Endothelial cell of umbilical vein (primary cell): ENCODE data around the gene EXOC3L1. TPM values are rescaled to one million over a fixed set of nuclear protein-coding genes. Genes with fewer than 3 reads are reported as not detected.

Experiments used
- BruUV-seq: library from RNA; stranded (reverse); fragments of 400-500 nt; replicated peaks from 2 replicates; lab custom pipeline; 2021; lab: Mats Ljungman, UMichigan
- CTCF ChIA-PET: fragments of 300-600, 350-600 bp; sonication (Branson Sonifier 250); formaldehyde crosslinking; loops from one replicate; lab custom pipeline; 2021; ENCODE audit warnings: antibody characterized with exemption, inconsistent platforms; lab: Charles Lee
- POLR2A ChIA-PET: fragments of 300-600, 350-600 bp; sonication (Branson Sonifier 250); formaldehyde crosslinking; loops from one replicate; lab custom pipeline; 2021; ENCODE audit warnings: antibody characterized with exemption, inconsistent platforms; lab: Charles Lee
- DNase-seq: peaks from one replicate; pipeline ENCODE4 v3.0.0-alpha.2; 2011; ENCODE audit warnings: low read depth, low spot score
- FAIRE-seq: peaks from 2 replicates; lab custom pipeline; 2011; peaks lifted over from hg19 to GRCh38; lab: Jason Lieb, UNC
- H2AFZ ChIP-seq: 2 replicates; pipeline ENCODE4 v1.6.0; 2012; ENCODE audit warnings: low read depth, low read length, control low read depth, inconsistent platforms
- H3K27ac ChIP-seq: 2 replicates; pipeline ENCODE4 v1.5.1; 2011; ENCODE audit warnings: low read depth, mild to moderate bottlenecking, control low read depth, low read length, moderate library complexity; ENCODE audit not compliant: insufficient read depth
- H3K27me3 ChIP-seq, 2 experiments: 2 replicates each; pipeline versions ENCODE4 v1.6.0 to v1.6.1; 2011; ENCODE audit warnings: low read length in 2 of 2, mixed read lengths in 1 of 2; ENCODE audit not compliant: control insufficient read depth in 2 of 2, insufficient read depth in 2 of 2
- H3K36me3 ChIP-seq, 2 experiments: 2 replicates in 1 of 2; 3 replicates in 1 of 2; pipeline ENCODE4 v1.5.1; 2011; ENCODE audit warnings: low read length in 2 of 2, mild to moderate bottlenecking in 1 of 2, moderate library complexity in 1 of 2; ENCODE audit not compliant: control insufficient read depth in 2 of 2, insufficient read depth in 2 of 2; ENCODE audit errors: extremely low read depth in 1 of 2
- H3K4me1 ChIP-seq: 3 replicates; pipeline ENCODE4 v1.5.1; 2011; ENCODE audit warnings: mild to moderate bottlenecking, low read length; ENCODE audit not compliant: control insufficient read depth, insufficient read depth; ENCODE audit errors: extremely low read depth
- H3K4me2 ChIP-seq: 2 replicates; pipeline ENCODE4 v1.6.1; 2011; ENCODE audit warnings: low read length, control low read depth, mixed read lengths; ENCODE audit not compliant: insufficient read depth
- H3K4me3 ChIP-seq, 3 experiments: fragments of 200-600 bp in 1 of 3; sonication (generic), shearing (Covaris generic) in 1 of 3; replicated peaks in 1 of 3; 2 replicates each; pipeline ENCODE4 v1.5.1; 2011 to 2016; ENCODE audit warnings: control low read depth in 3 of 3, low read length in 3 of 3, mild to moderate bottlenecking in 2 of 3, inconsistent platforms in 1 of 3, low read depth in 1 of 3, moderate library complexity in 1 of 3; ENCODE audit not compliant: insufficient read depth in 1 of 3
- H3K79me2 ChIP-seq: 2 replicates; pipeline ENCODE4 v1.6.0; 2012; ENCODE audit warnings: low read length, inconsistent platforms; ENCODE audit not compliant: control insufficient read depth, insufficient read depth
- H3K9ac ChIP-seq: replicated peaks from 2 replicates; pipeline ENCODE3; 2011; ENCODE audit warnings: low read length, control low read depth; ENCODE audit not compliant: insufficient read depth; ENCODE audit errors: extremely low read depth
- H3K9me1 ChIP-seq: replicated peaks from 3 replicates; pipeline ENCODE4 v1.6.0; 2011; ENCODE audit warnings: mild to moderate bottlenecking, low read length; ENCODE audit not compliant: control insufficient read depth, insufficient read depth; ENCODE audit errors: extremely low read depth
- H3K9me3 ChIP-seq: replicated peaks from 2 replicates; pipeline ENCODE4 v1.5.1; 2012; ENCODE audit warnings: low read length, inconsistent platforms; ENCODE audit not compliant: control insufficient read depth, insufficient read depth
- H4K20me1 ChIP-seq: replicated peaks from 2 replicates; pipeline ENCODE3; 2011; ENCODE audit warnings: mild to moderate bottlenecking, low read length; ENCODE audit not compliant: control insufficient read depth, insufficient read depth; ENCODE audit errors: extremely low read depth
- CTCF ChIP-seq, 2 donors: IDR thresholded peaks; 1 replicate in 1 of 2; 2 replicates in 1 of 2; pipeline ENCODE4 v1.5.1; 2011; ENCODE audit warnings: low read length in 2 of 2, mild to moderate bottlenecking in 2 of 2, moderate library complexity in 2 of 2, control low read depth in 1 of 2, inconsistent platforms in 1 of 2, low read depth in 1 of 2; ENCODE audit not compliant: insufficient read depth in 1 of 2; ENCODE audit errors: extremely low read depth in 1 of 2
- FOS ChIP-seq: IDR thresholded peaks from 2 replicates; pipeline ENCODE4 v1.6.1; 2011; ENCODE audit warnings: mild to moderate bottlenecking, low read length, moderate library complexity, borderline replicate concordance; ENCODE audit not compliant: insufficient read depth
- GATA2 ChIP-seq: IDR thresholded peaks from 2 replicates; pipeline ENCODE4 v1.7.0; 2011; ENCODE audit warnings: low read depth, mild to moderate bottlenecking, moderate library complexity, mixed read lengths, low read length; ENCODE audit not compliant: insufficient read length, insufficient read depth
- MAX ChIP-seq: IDR thresholded peaks from 2 replicates; pipeline ENCODE4 v1.6.1; 2011; ENCODE audit not compliant: insufficient read depth, insufficient read length
- MYC ChIP-seq: IDR thresholded peaks from one replicate; pipeline ENCODE4 v1.6.1; 2011; ENCODE audit warnings: mild to moderate bottlenecking, low read depth, low read length
- POLR2AphosphoS5 ChIP-seq: IDR thresholded peaks from 2 replicates; pipeline ENCODE4 v1.6.1; 2012; ENCODE audit warnings: low read depth, mild to moderate bottlenecking, control low read depth, low read length, moderate library complexity; ENCODE audit not compliant: insufficient read depth
- dilution Hi-C: fragments of 300-500 bp; cut with MboI; formaldehyde crosslinking; loops from one replicate; pipeline ENCODE4 v1.15.0; 2019; ENCODE audit warnings: low sequenced_read_pairs; ENCODE audit not compliant: extremely low pct_ligation_motif_present
- intact Hi-C: fragments of 100-400 bp; cut with micrococcal nuclease; formaldehyde crosslinking; loops from one replicate; pipeline ENCODE4 v1.10.0; 2022
- polyA plus RNA-seq, 4 experiments: library from polyadenylated mRNA; depleted of rRNA in 3 of 4; stranded (reverse) in 3 of 4; unstranded in 1 of 4; fragments of >200 nt; gene quantifications; 2 replicates each; pipeline versions ENCODE4 v1.2.1 to v1.2.3, GENCODE V29; 2011 to 2012; ENCODE audit warnings: missing spikeins in 1 of 4
- total RNA-seq: library from RNA; stranded (reverse); gene quantifications from 2 replicates; pipeline ENCODE4 v1.2.3, GENCODE V29; 2021

Gene EXOC3L1
- total and polyA plus RNA-seq, 2 donors (not counting 3 experiments of a cell fraction or from before 2014, with no cell fraction given) = 10.8 to 11.6 TPM

GRCh38 chr16:67234180-67234597 is 44.3 kb upstream of the EXOC3L1 start:
- Histone ChIP-seq H3K36me3 (peaks cover 21 to 77% of the 10 kb centered on the region in 2 experiments), H3K9me3 (no peaks in the 10 kb centered on the region), H3K79me2 (peaks cover 2% of the 10 kb centered on the region), H2AFZ (no peak overlapping the region), H3K9ac (no peak overlapping the region), H3K4me3 (no peak overlapping the region), H3K27ac (no peak overlapping the region), H3K4me2 (no peak overlapping the region), H3K9me1 (no peaks in the 10 kb centered on the region), H4K20me1 (no peaks in the 10 kb centered on the region), H3K27me3 (no peaks in the 10 kb centered on the region), H3K4me1 (no peaks in the 10 kb centered on the region)
- intact Hi-C loops (no loop called here), dilution Hi-C loops (no loop called here)
- FAIRE-seq (no peak), DNase-seq (no peak)
- ChIA-PET CTCF (interaction anchor here (1.3 to 1.8 kb wide), 2 partner anchors 10 to 166 kb away, joined by 3 to 4 read pairs; no protein-coding TSS in a partner anchor), POLR2A (no interaction called here)
- no peak for TF ChIP-seq FOS
- no peak for TF ChIP-seq CTCF (IDR thresholded peaks at IDR 0.05; ENCODE audit: extremely low read depth in 1 of 2, insufficient read depth in 1 of 2, low read depth in 1 of 2, low read length in 2 of 2)
- no peak for TF ChIP-seq MAX
- TF ChIP-seq POLR2AphosphoS5 = no peak
- TF ChIP-seq MYC = no peak
- BruUV-seq = no TSS peak

- no peak for TF ChIP-seq GATA2
- Histone ChIP-seq H3K79me2 (peaks cover 2% of the 10 kb centered on the region), H4K20me1 (no peaks in the 10 kb centered on the region), H3K9me1 (no peaks in the 10 kb centered on the region), H3K4me3 (no peak overlapping the region), H3K4me1 (no peaks in the 10 kb centered on the region), H3K27ac (no peak overlapping the region), H2AFZ (no peak overlapping the region), H3K36me3 (peaks cover 21 to 78% of the 10 kb centered on the region in 2 experiments), H3K9ac (no peak overlapping the region), H3K4me2 (no peak overlapping the region), H3K27me3 (no peaks in the 10 kb centered on the region), H3K9me3 (no peaks in the 10 kb centered on the region)
- intact Hi-C loops (no loop called here), dilution Hi-C loops (no loop called here)
- ChIA-PET POLR2A (no interaction called here), CTCF (no interaction called here)
- no peak for DNase-seq
- FAIRE-seq = no peak
- BruUV-seq = no TSS peak
Observed at GRCh38 chr16:67233596-67233995, 43.7 kb upstream of the EXOC3L1 start.
